HEK293 (cell line): ENCODE results near the gene VASP.

Source experiments
- FEZF1 ChIP-seq: fragments of 450-650 bp; formaldehyde crosslinking; IDR thresholded peaks from 2 replicates; pipeline ENCODE4 v1.5.1; 2016; ENCODE audit warnings: missing biosample characterization, missing genetic modification characterization
- GFI1B ChIP-seq: fragments of 450-650 bp; formaldehyde crosslinking; IDR thresholded peaks from 2 replicates; pipeline ENCODE4 v1.5.1; 2016; ENCODE audit warnings: missing biosample characterization, missing genetic modification characterization
- KLF1 ChIP-seq: fragments of 450-650 bp; formaldehyde crosslinking; IDR thresholded peaks from 2 replicates; pipeline ENCODE4 v1.5.1; 2016; ENCODE audit warnings: missing biosample characterization, missing genetic modification characterization
- KLF16 ChIP-seq: fragments of 450-650 bp; formaldehyde crosslinking; IDR thresholded peaks from 2 replicates; pipeline ENCODE4 v1.5.1; 2017; ENCODE audit warnings: missing biosample characterization, missing genetic modification characterization
- KLF17 ChIP-seq: fragments of 450-650 bp; formaldehyde crosslinking; IDR thresholded peaks from 2 replicates; pipeline ENCODE4 v1.5.1; 2016; ENCODE audit warnings: missing biosample characterization, missing genetic modification characterization
- TCF7L2 ChIP-seq: IDR thresholded peaks from 2 replicates; pipeline ENCODE4 v1.6.1; 2011; ENCODE audit warnings: low read depth, mild to moderate bottlenecking, inconsistent platforms, low read length, moderate library complexity, borderline replicate concordance
- WT1 ChIP-seq: fragments of 450-650 bp; formaldehyde crosslinking; IDR thresholded peaks from 2 replicates; pipeline ENCODE4 v1.5.1; 2016; ENCODE audit warnings: missing biosample characterization, missing genetic modification characterization
- ZBTB11 ChIP-seq: fragments of 450-650 bp; formaldehyde crosslinking; conservative IDR thresholded peaks from 2 replicates; pipeline ENCODE4 v1.5.1; 2016; ENCODE audit warnings: low read depth, missing biosample characterization, missing genetic modification characterization
- ZBTB6 ChIP-seq: fragments of 450-650 bp; formaldehyde crosslinking; IDR thresholded peaks from 2 replicates; pipeline ENCODE4 v1.5.1; 2017; ENCODE audit warnings: missing biosample characterization, missing genetic modification characterization
- ZNF155 ChIP-seq: fragments of 450-650 bp; formaldehyde crosslinking; IDR thresholded peaks from 2 replicates; pipeline ENCODE4 v1.5.1; 2016; ENCODE audit warnings: missing biosample characterization, missing genetic modification characterization
- ZNF16 ChIP-seq: fragments of 450-650 bp; formaldehyde crosslinking; IDR thresholded peaks from 2 replicates; pipeline ENCODE4 v1.5.1; 2016; ENCODE audit warnings: low read depth, missing biosample characterization, missing genetic modification characterization
- ZNF169 ChIP-seq: fragments of 450-650 bp; formaldehyde crosslinking; IDR thresholded peaks from 2 replicates; pipeline ENCODE4 v1.5.1; 2016; ENCODE audit warnings: missing biosample characterization, missing genetic modification characterization
- ZNF223 ChIP-seq: fragments of 450-650 bp; formaldehyde crosslinking; IDR thresholded peaks from 2 replicates; pipeline ENCODE4 v1.5.1; 2016; ENCODE audit warnings: missing biosample characterization, missing genetic modification characterization
- ZNF23 ChIP-seq: fragments of 450-650 bp; formaldehyde crosslinking; IDR thresholded peaks from 2 replicates; pipeline ENCODE4 v1.5.1; 2016; ENCODE audit warnings: missing biosample characterization, missing genetic modification characterization, borderline replicate concordance
- ZNF24 ChIP-seq: fragments of 450-650 bp; formaldehyde crosslinking; IDR thresholded peaks from 2 replicates; pipeline ENCODE4 v1.5.1; 2016; ENCODE audit warnings: missing biosample characterization, missing genetic modification characterization
- ZNF350 ChIP-seq: fragments of 450-650 bp; formaldehyde crosslinking; IDR thresholded peaks from 2 replicates; pipeline ENCODE4 v1.5.0; 2017; ENCODE audit warnings: missing biosample characterization, mild to moderate bottlenecking, missing genetic modification characterization
- ZNF391 ChIP-seq: fragments of 450-650 bp; formaldehyde crosslinking; IDR thresholded peaks from 2 replicates; pipeline ENCODE4 v1.5.1; 2016; ENCODE audit warnings: low read depth, missing biosample characterization, missing genetic modification characterization, borderline replicate concordance
- ZNF423 ChIP-seq: fragments of 450-650 bp; formaldehyde crosslinking; IDR thresholded peaks from 2 replicates; pipeline ENCODE4 v1.5.1; 2016; ENCODE audit warnings: missing biosample characterization, missing genetic modification characterization
- ZNF426 ChIP-seq: fragments of 450-650 bp; formaldehyde crosslinking; IDR thresholded peaks from 2 replicates; pipeline ENCODE4 v1.5.1; 2017; ENCODE audit warnings: missing biosample characterization, missing genetic modification characterization, mild to moderate bottlenecking, inconsistent platforms, moderate library complexity
- ZNF433 ChIP-seq: fragments of 450-650 bp; formaldehyde crosslinking; IDR thresholded peaks from 2 replicates; pipeline ENCODE4 v1.5.1; 2016; ENCODE audit warnings: missing biosample characterization, missing genetic modification characterization, low read depth
- ZNF585B ChIP-seq: fragments of 450-650 bp; formaldehyde crosslinking; IDR thresholded peaks from 2 replicates; pipeline ENCODE4 v1.5.1; 2016; ENCODE audit warnings: missing biosample characterization, missing genetic modification characterization
- ZNF629 ChIP-seq: fragments of 450-650 bp; formaldehyde crosslinking; IDR thresholded peaks from 2 replicates; pipeline ENCODE4 v1.5.1; 2017; ENCODE audit warnings: missing biosample characterization, missing genetic modification characterization
- ZNF658 ChIP-seq: fragments of 450-650 bp; formaldehyde crosslinking; IDR thresholded peaks from 2 replicates; pipeline ENCODE4; 2016; ENCODE audit warnings: missing biosample characterization, missing genetic modification characterization
- ZNF664 ChIP-seq: fragments of 450-650 bp; formaldehyde crosslinking; IDR thresholded peaks from 2 replicates; pipeline ENCODE4 v1.5.1; 2016; ENCODE audit warnings: missing biosample characterization, missing genetic modification characterization
- ZNF677 ChIP-seq: fragments of 450-650 bp; IDR thresholded peaks from 2 replicates; pipeline ENCODE4 v1.5.0; 2018; ENCODE audit warnings: missing biosample characterization, mild to moderate bottlenecking, missing genetic modification characterization, moderate library complexity
- ZNF707 ChIP-seq: fragments of 450-650 bp; formaldehyde crosslinking; IDR thresholded peaks from 2 replicates; pipeline ENCODE4 v1.5.1; 2016; ENCODE audit warnings: missing biosample characterization, missing genetic modification characterization
- ZSCAN16 ChIP-seq: fragments of 450-650 bp; formaldehyde crosslinking; IDR thresholded peaks from 2 replicates; pipeline ENCODE4 v1.5.1; 2016; ENCODE audit warnings: missing biosample characterization, missing genetic modification characterization
- ZSCAN23 ChIP-seq: fragments of 450-650 bp; formaldehyde crosslinking; IDR thresholded peaks from 2 replicates; pipeline ENCODE4 v1.5.1; 2016; ENCODE audit warnings: missing biosample characterization, missing genetic modification characterization
- ZXDB ChIP-seq: fragments of 450-650 bp; formaldehyde crosslinking; IDR thresholded peaks from 2 replicates; pipeline ENCODE4 v1.5.1; 2016; ENCODE audit warnings: missing biosample characterization, missing genetic modification characterization
- TF ChIP-seq, protein P1 (sequence below): fragments of 450-650 bp; formaldehyde crosslinking; IDR thresholded peaks from 2 replicates; pipeline ENCODE4 v1.5.1; 2016; ENCODE audit warnings: missing biosample characterization, missing genetic modification characterization
- TF ChIP-seq, protein P2 (sequence below): fragments of 450-650 bp; formaldehyde crosslinking; IDR thresholded peaks from 2 replicates; pipeline ENCODE4 v1.5.1; 2016; ENCODE audit warnings: missing biosample characterization, missing genetic modification characterization
- TF ChIP-seq, protein P3 (sequence below): fragments of 450-650 bp; formaldehyde crosslinking; IDR thresholded peaks from 2 replicates; pipeline ENCODE4 v1.5.1; 2016; ENCODE audit warnings: missing biosample characterization, missing genetic modification characterization

The VASP gene

GRCh38 chr19:45568732-45569131 lies 61.5 kb downstream of the VASP start (continued):
- TF ChIP-seq ZNF423 (tag by site-specific recombination) (no peak), ZNF707 (tag by site-specific recombination) (0 out of 2 replicates have a peak, but pooled peaks have one; percentile 34), ZNF23 (tag by site-specific recombination) (no peak), ZNF350 (no peak), ZNF24 (tag by site-specific recombination) (peak; percentile 85), FEZF1 (tag by site-specific recombination) (peak; percentile 43), ZNF426 (no peak), ZNF658 (tag by site-specific recombination) (no peak), WT1 (peak; percentile 64), ZNF391 (peak; percentile 26; the same call in 1 of the 2 replicates), GFI1B (tag by site-specific recombination) (0 out of 2 replicates have a peak, but pooled peaks have one; percentile 52), ZNF223 (tag by site-specific recombination) (no peak), KLF1 (tag by site-specific recombination) (peak; percentile 91), ZSCAN16 (tag by site-specific recombination) (no peak), ZNF629 (tag by site-specific recombination) (peak; percentile 83), ZNF16 (tag by site-specific recombination) (no peak), ZNF433 (tag by site-specific recombination) (no peak), TCF7L2 (no peak), ZNF155 (tag by site-specific recombination) (no peak), ZNF664 (no peak), ZNF169 (tag by site-specific recombination) (no peak), ZXDB (tag by site-specific recombination) (peak; percentile 23; the same call in 1 of the 2 replicates), KLF17 (tag by site-specific recombination) (peak; percentile 95), ZNF585B (no peak), ZBTB6 (tag by site-specific recombination) (peak; percentile 40; the same call in 1 of the 2 replicates), ZSCAN23 (no peak), ZBTB11 (tag by site-specific recombination) (no peak), KLF16 (peak; percentile 21; the same call in 1 of the 2 replicates), ZNF677 (tag by site-specific recombination) (no peak)
- TF ChIP-seq, protein P1, sequence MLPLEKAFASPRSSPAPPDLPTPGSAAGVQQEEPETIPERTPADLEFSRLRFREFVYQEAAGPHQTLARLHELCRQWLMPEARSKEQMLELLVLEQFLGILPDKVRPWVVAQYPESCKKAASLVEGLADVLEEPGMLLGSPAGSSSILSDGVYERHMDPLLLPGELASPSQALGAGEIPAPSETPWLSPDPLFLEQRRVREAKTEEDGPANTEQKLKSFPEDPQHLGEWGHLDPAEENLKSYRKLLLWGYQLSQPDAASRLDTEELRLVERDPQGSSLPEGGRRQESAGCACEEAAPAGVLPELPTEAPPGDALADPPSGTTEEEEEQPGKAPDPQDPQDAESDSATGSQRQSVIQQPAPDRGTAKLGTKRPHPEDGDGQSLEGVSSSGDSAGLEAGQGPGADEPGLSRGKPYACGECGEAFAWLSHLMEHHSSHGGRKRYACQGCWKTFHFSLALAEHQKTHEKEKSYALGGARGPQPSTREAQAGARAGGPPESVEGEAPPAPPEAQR, result no peak
- TF ChIP-seq, protein P2, sequence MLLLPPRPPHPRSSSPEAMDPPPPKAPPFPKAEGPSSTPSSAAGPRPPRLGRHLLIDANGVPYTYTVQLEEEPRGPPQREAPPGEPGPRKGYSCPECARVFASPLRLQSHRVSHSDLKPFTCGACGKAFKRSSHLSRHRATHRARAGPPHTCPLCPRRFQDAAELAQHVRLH (tag by site-specific recombination), result no peak
- TF ChIP-seq, protein P3, sequence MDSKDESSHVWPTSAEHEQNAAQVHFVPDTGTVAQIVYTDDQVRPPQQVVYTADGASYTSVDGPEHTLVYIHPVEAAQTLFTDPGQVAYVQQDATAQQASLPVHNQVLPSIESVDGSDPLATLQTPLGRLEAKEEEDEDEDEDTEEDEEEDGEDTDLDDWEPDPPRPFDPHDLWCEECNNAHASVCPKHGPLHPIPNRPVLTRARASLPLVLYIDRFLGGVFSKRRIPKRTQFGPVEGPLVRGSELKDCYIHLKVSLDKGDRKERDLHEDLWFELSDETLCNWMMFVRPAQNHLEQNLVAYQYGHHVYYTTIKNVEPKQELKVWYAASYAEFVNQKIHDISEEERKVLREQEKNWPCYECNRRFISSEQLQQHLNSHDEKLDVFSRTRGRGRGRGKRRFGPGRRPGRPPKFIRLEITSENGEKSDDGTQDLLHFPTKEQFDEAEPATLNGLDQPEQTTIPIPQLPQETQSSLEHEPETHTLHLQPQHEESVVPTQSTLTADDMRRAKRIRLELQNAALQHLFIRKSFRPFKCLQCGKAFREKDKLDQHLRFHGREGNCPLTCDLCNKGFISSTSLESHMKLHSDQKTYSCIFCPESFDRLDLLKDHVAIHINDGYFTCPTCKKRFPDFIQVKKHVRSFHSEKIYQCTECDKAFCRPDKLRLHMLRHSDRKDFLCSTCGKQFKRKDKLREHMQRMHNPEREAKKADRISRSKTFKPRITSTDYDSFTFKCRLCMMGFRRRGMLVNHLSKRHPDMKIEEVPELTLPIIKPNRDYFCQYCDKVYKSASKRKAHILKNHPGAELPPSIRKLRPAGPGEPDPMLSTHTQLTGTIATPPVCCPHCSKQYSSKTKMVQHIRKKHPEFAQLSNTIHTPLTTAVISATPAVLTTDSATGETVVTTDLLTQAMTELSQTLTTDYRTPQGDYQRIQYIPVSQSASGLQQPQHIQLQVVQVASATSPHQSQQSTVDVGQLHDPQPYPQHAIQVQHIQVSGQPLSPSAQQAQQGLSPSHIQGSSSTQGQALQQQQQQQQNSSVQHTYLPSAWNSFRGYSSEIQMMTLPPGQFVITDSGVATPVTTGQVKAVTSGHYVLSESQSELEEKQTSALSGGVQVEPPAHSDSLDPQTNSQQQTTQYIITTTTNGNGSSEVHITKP (tag by site-specific recombination), result peak; percentile 60
